Panc1 (cell line): ENCODE results near the gene ANXA7. TPM values are rescaled to one million over a fixed set of nuclear protein-coding genes. Genes with fewer than 3 reads are reported as not detected.

ENCODE experiments used
- ATAC-seq: fragments of 200-7000 bp; cut with Tn5 transposase; 2 replicates; pipeline ENCODE4 v1.9.1; 2020; ENCODE audit warnings: mild to moderate bottlenecking, moderate library complexity
- BruUV-seq: library from RNA; stranded (reverse); fragments of 400-500 nt; replicated peaks from 2 replicates; lab custom pipeline; 2021; lab: Mats Ljungman, UMichigan
- CTCF ChIA-PET: fragments of 300-600 bp; sonication (Branson Sonifier 250); formaldehyde crosslinking; loops from one replicate; lab custom pipeline; 2022; ENCODE audit warnings: antibody characterized with exemption; lab: Charles Lee
- POLR2A ChIA-PET: fragments of 300-600 bp; sonication (Branson Sonifier 250); formaldehyde crosslinking; loops from one replicate; lab custom pipeline; 2022; ENCODE audit warnings: antibody characterized with exemption; lab: Charles Lee
- DNase-seq: peaks from one replicate; pipeline ENCODE4 v3.0.0-alpha.2; 2010; ENCODE audit warnings: low read depth, low spot score
- H3K27ac ChIP-seq: 2 replicates; pipeline ENCODE4 v1.5.1; 2011; ENCODE audit warnings: mild to moderate bottlenecking, low read length, inconsistent platforms
- H3K27me3 ChIP-seq: fragments of 200-500 bp; sonication (Bioruptor generic); 2 replicates; pipeline ENCODE4 v1.6.0; 2014; ENCODE audit warnings: low read length, inconsistent platforms; ENCODE audit not compliant: control insufficient read depth, insufficient read depth
- H3K36me3 ChIP-seq: fragments of 200-500 bp; sonication (Bioruptor generic); 2 replicates; pipeline ENCODE4 v1.5.1; 2014; ENCODE audit warnings: inconsistent platforms, mild to moderate bottlenecking, low read length, moderate library complexity; ENCODE audit not compliant: control insufficient read depth, insufficient read depth
- H3K4me1 ChIP-seq: 2 replicates; pipeline ENCODE4 v1.5.1; 2011; ENCODE audit warnings: inconsistent platforms, mild to moderate bottlenecking, low read length, moderate library complexity; ENCODE audit not compliant: control insufficient read depth, insufficient read depth
- H3K4me3 ChIP-seq, 2 experiments: 2 replicates each; pipeline ENCODE4 v1.5.1; 2011 to 2012; ENCODE audit warnings: low read depth in 2 of 2, low read length in 2 of 2, mild to moderate bottlenecking in 2 of 2, inconsistent platforms in 1 of 2, moderate library complexity in 1 of 2
- H3K9me3 ChIP-seq: fragments of 200-500 bp; sonication (Bioruptor generic); 2 replicates; pipeline ENCODE4 v1.5.1; 2014; ENCODE audit warnings: low read depth, mild to moderate bottlenecking, inconsistent platforms, low read length, moderate library complexity; ENCODE audit not compliant: control insufficient read depth, insufficient read depth
- POLR2AphosphoS5 ChIP-seq: IDR thresholded peaks from 2 replicates; pipeline ENCODE4 v1.6.1; 2012; ENCODE audit warnings: mild to moderate bottlenecking, low read depth, low read length, moderate library complexity
- SIN3A ChIP-seq: IDR thresholded peaks from 2 replicates; pipeline ENCODE4 v1.6.1; 2012; ENCODE audit warnings: low read depth, mild to moderate bottlenecking, low read length, moderate library complexity, borderline replicate concordance; ENCODE audit not compliant: insufficient read depth
- TCF7L2 ChIP-seq: IDR thresholded peaks from 2 replicates; pipeline ENCODE4 v1.6.1; 2011; ENCODE audit warnings: mild to moderate bottlenecking, low read depth, low read length, inconsistent platforms
- in situ Hi-C: cut with HindIII; loops from 2 replicates; pipeline ENCODE4 v1.10.0; 2016; ENCODE audit warnings: low sequenced_read_pairs, low pct_unique_long_range_greater_than_20kb
- intact Hi-C: fragments of 100-400 bp; cut with micrococcal nuclease; formaldehyde crosslinking; loops from one replicate; pipeline ENCODE4 v1.10.0; 2022; ENCODE audit not compliant: unreplicated experiment
- total RNA-seq: library from RNA; stranded (reverse); gene quantifications from one replicate; pipeline ENCODE4 v1.2.1, GENCODE V29; 2021; ENCODE audit not compliant: unreplicated experiment
- TF ChIP-seq, protein P1 (sequence below): fragments of 450-650 bp; IDR thresholded peaks from 2 replicates; pipeline ENCODE4 v1.5.1; 2017; ENCODE audit warnings: mild to moderate bottlenecking
- TF ChIP-seq, protein P2 (sequence below), 2 experiments: IDR thresholded peaks; 2 replicates each; pipeline ENCODE4 v1.6.1; 2011 to 2012; ENCODE audit warnings: low read depth in 2 of 2, control low read depth in 1 of 2, low read length in 1 of 2, mild to moderate bottlenecking in 1 of 2, moderate library complexity in 1 of 2; ENCODE audit not compliant: insufficient read depth in 1 of 2

ANXA7 gene
- total RNA-seq, 1 experiment from 2014 or later, result 165 TPM

DNA sequence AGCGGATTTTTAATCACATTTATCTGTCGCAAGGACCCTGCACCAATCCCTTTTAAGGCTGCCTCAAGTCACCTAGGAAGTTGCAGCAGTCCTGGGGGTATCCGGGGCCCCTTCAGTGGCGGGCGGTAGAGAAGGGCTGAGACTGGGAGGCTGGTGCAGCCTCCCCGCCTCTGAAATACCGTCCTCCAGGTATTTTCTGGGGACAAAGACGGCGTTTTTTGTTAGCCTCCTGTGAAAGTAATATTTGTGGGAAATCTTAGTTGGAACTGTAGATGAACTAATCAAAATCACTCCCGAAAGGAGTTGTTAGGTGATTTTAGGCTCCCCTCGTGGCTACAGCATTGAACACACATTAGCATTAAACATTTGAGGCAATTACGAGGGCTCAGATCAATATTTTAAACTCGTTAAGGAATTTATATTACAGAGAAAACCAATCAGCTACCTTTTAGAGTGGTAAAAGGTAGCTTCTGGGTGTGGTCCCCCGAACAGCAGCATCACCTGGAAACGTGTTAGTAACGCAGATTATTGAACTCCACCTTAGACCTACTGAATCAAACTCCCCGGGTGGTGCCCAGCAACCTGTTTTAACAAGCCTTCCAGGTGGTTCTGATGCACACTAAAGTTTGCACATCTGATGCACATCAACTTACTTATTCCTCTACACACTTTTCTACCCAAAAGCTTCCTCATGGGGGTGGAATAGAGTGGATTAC lies 530 bp upstream of the ANXA7 start:
- H3K36me3 ChIP-seq, result no peaks in the 10 kb centered on the region
- ATAC-seq (peak; percentile 55), DNase-seq (no peak)
- CTCF ChIA-PET, result no interaction called here
- no peaks in the 10 kb centered on the region for H3K27me3 ChIP-seq
- TF ChIP-seq TCF7L2 (no peak), SIN3A (0 out of 2 replicates have a peak, but pooled peaks have one; percentile 4), POLR2AphosphoS5 (no peak)
- TF ChIP-seq, protein P1, sequence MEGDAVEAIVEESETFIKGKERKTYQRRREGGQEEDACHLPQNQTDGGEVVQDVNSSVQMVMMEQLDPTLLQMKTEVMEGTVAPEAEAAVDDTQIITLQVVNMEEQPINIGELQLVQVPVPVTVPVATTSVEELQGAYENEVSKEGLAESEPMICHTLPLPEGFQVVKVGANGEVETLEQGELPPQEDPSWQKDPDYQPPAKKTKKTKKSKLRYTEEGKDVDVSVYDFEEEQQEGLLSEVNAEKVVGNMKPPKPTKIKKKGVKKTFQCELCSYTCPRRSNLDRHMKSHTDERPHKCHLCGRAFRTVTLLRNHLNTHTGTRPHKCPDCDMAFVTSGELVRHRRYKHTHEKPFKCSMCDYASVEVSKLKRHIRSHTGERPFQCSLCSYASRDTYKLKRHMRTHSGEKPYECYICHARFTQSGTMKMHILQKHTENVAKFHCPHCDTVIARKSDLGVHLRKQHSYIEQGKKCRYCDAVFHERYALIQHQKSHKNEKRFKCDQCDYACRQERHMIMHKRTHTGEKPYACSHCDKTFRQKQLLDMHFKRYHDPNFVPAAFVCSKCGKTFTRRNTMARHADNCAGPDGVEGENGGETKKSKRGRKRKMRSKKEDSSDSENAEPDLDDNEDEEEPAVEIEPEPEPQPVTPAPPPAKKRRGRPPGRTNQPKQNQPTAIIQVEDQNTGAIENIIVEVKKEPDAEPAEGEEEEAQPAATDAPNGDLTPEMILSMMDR, result no peak
- TF ChIP-seq, protein P2, sequence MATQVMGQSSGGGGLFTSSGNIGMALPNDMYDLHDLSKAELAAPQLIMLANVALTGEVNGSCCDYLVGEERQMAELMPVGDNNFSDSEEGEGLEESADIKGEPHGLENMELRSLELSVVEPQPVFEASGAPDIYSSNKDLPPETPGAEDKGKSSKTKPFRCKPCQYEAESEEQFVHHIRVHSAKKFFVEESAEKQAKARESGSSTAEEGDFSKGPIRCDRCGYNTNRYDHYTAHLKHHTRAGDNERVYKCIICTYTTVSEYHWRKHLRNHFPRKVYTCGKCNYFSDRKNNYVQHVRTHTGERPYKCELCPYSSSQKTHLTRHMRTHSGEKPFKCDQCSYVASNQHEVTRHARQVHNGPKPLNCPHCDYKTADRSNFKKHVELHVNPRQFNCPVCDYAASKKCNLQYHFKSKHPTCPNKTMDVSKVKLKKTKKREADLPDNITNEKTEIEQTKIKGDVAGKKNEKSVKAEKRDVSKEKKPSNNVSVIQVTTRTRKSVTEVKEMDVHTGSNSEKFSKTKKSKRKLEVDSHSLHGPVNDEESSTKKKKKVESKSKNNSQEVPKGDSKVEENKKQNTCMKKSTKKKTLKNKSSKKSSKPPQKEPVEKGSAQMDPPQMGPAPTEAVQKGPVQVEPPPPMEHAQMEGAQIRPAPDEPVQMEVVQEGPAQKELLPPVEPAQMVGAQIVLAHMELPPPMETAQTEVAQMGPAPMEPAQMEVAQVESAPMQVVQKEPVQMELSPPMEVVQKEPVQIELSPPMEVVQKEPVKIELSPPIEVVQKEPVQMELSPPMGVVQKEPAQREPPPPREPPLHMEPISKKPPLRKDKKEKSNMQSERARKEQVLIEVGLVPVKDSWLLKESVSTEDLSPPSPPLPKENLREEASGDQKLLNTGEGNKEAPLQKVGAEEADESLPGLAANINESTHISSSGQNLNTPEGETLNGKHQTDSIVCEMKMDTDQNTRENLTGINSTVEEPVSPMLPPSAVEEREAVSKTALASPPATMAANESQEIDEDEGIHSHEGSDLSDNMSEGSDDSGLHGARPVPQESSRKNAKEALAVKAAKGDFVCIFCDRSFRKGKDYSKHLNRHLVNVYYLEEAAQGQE (IDR thresholded peaks at IDR 0.05; ENCODE audit: insufficient read depth in 1 of 2, low read depth in 2 of 2, low read length in 1 of 2), result no peak
- in situ Hi-C loops, result no loop called here
- H3K4me1 ChIP-seq, result peaks cover 6% of the 10 kb centered on the region; the same call in 1 of the 2 replicates
- H3K9me3 ChIP-seq, result no peaks in the 10 kb centered on the region
- no TSS peak for BruUV-seq
- POLR2A ChIA-PET, result interaction anchor here (0.5 kb wide), 1 partner anchor 259 kb away, joined by 3 read pairs; no protein-coding TSS in a partner anchor
- H3K4me3 ChIP-seq, result peak overlapping the region; percentile 76 to 91
- peak overlapping the region; percentile 87 for H3K27ac ChIP-seq
- intact Hi-C loops, result no loop called here

DNA sequence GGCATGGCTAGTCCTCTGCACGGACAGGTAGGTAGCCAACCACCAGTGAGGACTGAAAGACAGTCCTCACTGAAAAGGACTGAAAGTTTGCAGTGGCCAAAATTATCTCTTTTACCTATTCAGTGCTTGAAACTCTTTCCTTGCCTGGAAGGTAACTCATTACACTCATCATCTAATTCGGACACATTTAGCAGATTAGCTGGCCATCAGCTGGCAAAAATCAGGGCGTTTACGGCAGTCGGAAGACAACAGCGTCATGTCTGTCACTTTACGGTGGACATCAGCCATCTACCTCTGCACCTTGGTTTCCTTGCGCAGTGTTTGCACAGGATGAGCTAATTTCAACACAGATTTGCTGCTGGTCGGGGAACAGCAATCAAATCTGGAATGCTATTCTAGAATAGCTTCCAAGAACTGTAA lies 740 bp downstream of the ANXA7 start:
- BruUV-seq, result no TSS peak
- TF ChIP-seq SIN3A (0 out of 2 replicates have a peak, but pooled peaks have one; percentile 39), POLR2AphosphoS5 (no peak)
- no peaks in the 10 kb centered on the region for H3K9me3 ChIP-seq
- ChIA-PET CTCF (no interaction called here), POLR2A (interaction anchor here (0.7 kb wide), 1 partner anchor 34 kb away, joined by 8 read pairs; no protein-coding TSS in a partner anchor)
- in situ Hi-C loops (no loop called here), intact Hi-C loops (no loop called here)
- H3K36me3 ChIP-seq, result no peaks in the 10 kb centered on the region
- DNase-seq, result peak; percentile 17
- ATAC-seq, result peak; percentile 43
- peaks cover 6% of the 10 kb centered on the region; the same call in 1 of the 2 replicates for H3K4me1 ChIP-seq
- H3K27me3 ChIP-seq, result no peaks in the 10 kb centered on the region
- peak overlapping the region; percentile 76 to 91 for H3K4me3 ChIP-seq
- H3K27ac ChIP-seq, result peak overlapping the region; percentile 87
